ENCODE results near the gene TACC3.

The TACC3 gene

GRCh38 chr4:1736812-1737211, 15.5 kb downstream of the TACC3 start:
- Histone ChIP-seq H3K27ac (ENCODE audit: extremely low read depth, low read depth, low read length) (no peak overlapping the region), H3K36me3 (ENCODE audit: control insufficient read depth in 2 of 2, insufficient read depth in 1 of 2, low read length in 2 of 2) (peaks cover 17 to 100% of the 10 kb centered on the region in 2 experiments; a peak in 2 of 3 replicates), H3K9me3 (ENCODE audit: control insufficient read depth, insufficient read depth, low read depth, low read length) (no peaks in the 10 kb centered on the region), H3K4me3 (ENCODE audit: low read depth, low read length) (no peak overlapping the region), H3K4me1 (ENCODE audit: control insufficient read depth, insufficient read depth, low read length) (no peaks in the 10 kb centered on the region)
- TF ChIP-seq KLF17 (tag by site-specific recombination; IDR thresholded peaks at IDR 0.05) = no peak
- TF ChIP-seq ZNF140 (tag by site-specific recombination; IDR thresholded peaks at IDR 0.05) = no peak
- TF ChIP-seq ZFP69B (tag by site-specific recombination; IDR thresholded peaks at IDR 0.05) = no peak
- no peak for TF ChIP-seq IKZF3 (tag by site-specific recombination; IDR thresholded peaks at IDR 0.05)
- no peak for TF ChIP-seq ZNF221 (tag by site-specific recombination; IDR thresholded peaks at IDR 0.05; ENCODE audit: borderline replicate concordance)
- no peak for TF ChIP-seq ZNF488 (tag by site-specific recombination; IDR thresholded peaks at IDR 0.05)
- no peak for TF ChIP-seq PATZ1 (tag by site-specific recombination; IDR thresholded peaks at IDR 0.05)
- no peak for TF ChIP-seq KLF16 (tag by site-specific recombination; IDR thresholded peaks at IDR 0.05)
- no peak for TF ChIP-seq ZNF366 (tag by site-specific recombination; conservative IDR thresholded peaks at IDR 0.05)
- ChIA-PET POLR2A (interaction anchor here (0.6 to 0.7 kb wide), 3 partner anchors 16 to 1016 kb away, joined by 3 read pairs; partner anchors contain the start of genes TACC3 and TMEM129), CTCF (interaction anchor here (0.6 to 0.7 kb wide), 3 partner anchors 10 to 906 kb away, joined by 3 read pairs; no protein-coding TSS in a partner anchor)

- peaks cover 17 to 100% of the 10 kb centered on the region in 2 experiments; a peak in 2 of 3 replicates for H3K36me3 ChIP-seq (ENCODE audit: control insufficient read depth in 2 of 2, insufficient read depth in 1 of 2, low read length in 2 of 2)
- ChIA-PET CTCF (no interaction called here), POLR2A (interaction anchor here (0.6 kb wide), 1 partner anchor 131 kb away, joined by 6 read pairs; no protein-coding TSS in a partner anchor)
- no peaks in the 10 kb centered on the region for H3K4me1 ChIP-seq (ENCODE audit: control insufficient read depth, insufficient read depth, low read length)
- TF ChIP-seq ZNF610 (tag by site-specific recombination; IDR thresholded peaks at IDR 0.05; ENCODE audit: borderline replicate concordance) (no peak), ZBTB44 (tag by site-specific recombination; IDR thresholded peaks at IDR 0.05) (no peak), ZNF423 (tag by site-specific recombination; IDR thresholded peaks at IDR 0.05) (no peak), BCL11B (tag by site-specific recombination; IDR thresholded peaks at IDR 0.05; ENCODE audit: low read depth) (no peak)
- H3K4me3 ChIP-seq (ENCODE audit: low read depth, low read length) = no peak overlapping the region
- no peaks in the 10 kb centered on the region for H3K9me3 ChIP-seq (ENCODE audit: control insufficient read depth, insufficient read depth, low read depth, low read length)
- H3K27ac ChIP-seq (ENCODE audit: extremely low read depth, low read depth, low read length) = no peak overlapping the region
These were observed 16.3 kb downstream of the TACC3 start for GRCh38 chr4:1737666-1738065.

GRCh38 chr4:1738410-1738809, 17.1 kb downstream of the TACC3 start:
- CTCF ChIA-PET = no interaction called here
- Histone ChIP-seq H3K9me3 (ENCODE audit: control insufficient read depth, insufficient read depth, low read depth, low read length) (no peaks in the 10 kb centered on the region), H3K36me3 (ENCODE audit: control insufficient read depth in 2 of 2, insufficient read depth in 1 of 2, low read length in 2 of 2) (peaks cover 17 to 95% of the 10 kb centered on the region in 2 experiments; a peak in 2 of 3 replicates), H3K4me3 (ENCODE audit: low read depth, low read length) (no peak overlapping the region), H3K4me1 (ENCODE audit: control insufficient read depth, insufficient read depth, low read length) (no peaks in the 10 kb centered on the region), H3K27ac (ENCODE audit: extremely low read depth, low read depth, low read length) (no peak overlapping the region)
- POLR2A ChIA-PET = no interaction called here
- TF ChIP-seq SETDB1 (IDR thresholded peaks at IDR 0.05; ENCODE audit: insufficient read length, low read length) (peak; percentile 83), ZNF513 (tag by site-specific recombination; IDR thresholded peaks at IDR 0.05) (no peak), ZNF518A (tag by site-specific recombination; conservative IDR thresholded peaks at IDR 0.05; ENCODE audit: low read depth) (no peak), GLI2 (tag by site-specific recombination; IDR thresholded peaks at IDR 0.05; ENCODE audit: borderline replicate concordance, low read depth) (no peak), ZNF561 (tag by site-specific recombination; IDR thresholded peaks at IDR 0.05; ENCODE audit: borderline replicate concordance) (peak; percentile 61; the same call in 1 of the 2 replicates), ZNF785 (tag by site-specific recombination; IDR thresholded peaks at IDR 0.05) (no peak)

All from HEK293 (cell line).